Stimulated activated CD4-positive, alpha-beta T cell treated with anti-CD3 and anti-CD28 coated beads, Interleukin-15, amount 100 ng/mL, for 1 hour (primary cell): Measurements from ENCODE around the gene DPYD.

Experiments used
- DNase-seq, 2 donors: peaks; one replicate each; pipeline ENCODE4 v3.0.0-alpha.2; 2020; ENCODE audit warnings: low read depth in 1 of 2, low spot score in 1 of 2

The DPYD gene

GRCh38 chr1:97457446-97458089, 463.3 kb downstream of the DPYD start:
- DNase-seq, result no peak

GRCh38 chr1:97451944-97452343, 468.9 kb downstream of the DPYD start:
- DNase-seq, result no peak

- no peak for DNase-seq
Measured at GRCh38 chr1:97451046-97451826, 469.6 kb downstream of the DPYD start.

GRCh38 chr1:97441966-97442365, 478.9 kb downstream of the DPYD start:
- DNase-seq, result no peak

- DNase-seq, result no peak
Measured at GRCh38 chr1:97433824-97434177, 487.0 kb downstream of the DPYD start.

- DNase-seq, result no peak
Measured at GRCh38 chr1:97433094-97433823, 487.6 kb downstream of the DPYD start.

GRCh38 chr1:97427371-97427770, 493.5 kb downstream of the DPYD start:
- no peak for DNase-seq

- DNase-seq, result no peak
Measured at GRCh38 chr1:97424209-97424608, 496.6 kb downstream of the DPYD start.

GRCh38 chr1:97423403-97423802, 497.4 kb downstream of the DPYD start:
- no peak for DNase-seq

GRCh38 chr1:97417661-97418060, 503.2 kb downstream of the DPYD start:
- DNase-seq, result no peak

- DNase-seq, result no peak
Measured at GRCh38 chr1:97414682-97415312, 506.0 kb downstream of the DPYD start.

GRCh38 chr1:97412737-97413136, 508.1 kb downstream of the DPYD start:
- no peak for DNase-seq

- DNase-seq, result no peak
Measured at GRCh38 chr1:97412166-97412565, 508.7 kb downstream of the DPYD start.

GRCh38 chr1:97396463-97396862, 524.4 kb downstream of the DPYD start:
- DNase-seq, result no peak

GRCh38 chr1:97392701-97393100, 528.1 kb downstream of the DPYD start:
- no peak for DNase-seq

- DNase-seq, result no peak
Measured at GRCh38 chr1:97385536-97386277, 535.1 kb downstream of the DPYD start.

GRCh38 chr1:97384294-97384968, 536.4 kb downstream of the DPYD start:
- no peak for DNase-seq

- DNase-seq, result no peak
Measured at GRCh38 chr1:97383797-97384196, 537.0 kb downstream of the DPYD start.

- DNase-seq, result no peak
Measured at GRCh38 chr1:97382206-97382605, 538.6 kb downstream of the DPYD start.

GRCh38 chr1:97379387-97380075, 541.3 kb downstream of the DPYD start:
- no peak for DNase-seq
